ENCODE measurements around the gene C1QBP.

- TF ChIP-seq CTCF (IDR thresholded peaks at IDR 0.05) (no peak), POLR2A (IDR thresholded peaks at IDR 0.05) (no peak)
Measured at GRCh38 chr17:5405400-5405799, 33.6 kb downstream of the C1QBP start.
